GM12878 (cell line): ENCODE measurements around the gene PACS2.
A peak's percentile ranks its signal among the peaks of the same experiment; 100 is the strongest.

Source experiments
- ATF7 ChIP-seq: fragments of 450-650 bp; IDR thresholded peaks from 2 replicates; pipeline ENCODE4 v1.6.1; 2016; ENCODE audit warnings: low read depth, mild to moderate bottlenecking
- CBFB ChIP-seq: IDR thresholded peaks from 2 replicates; pipeline ENCODE4 v1.6.1; 2016; ENCODE audit warnings: antibody characterized with exemption, low read depth
- CEBPB ChIP-seq, 2 experiments: fragments of 150-350 bp in 1 of 2; IDR thresholded peaks; 2 replicates each; pipeline ENCODE4 v1.6.1; 2012 to 2014; ENCODE audit warnings: low read depth in 2 of 2, low read length in 2 of 2, borderline replicate concordance in 1 of 2, inconsistent platforms in 1 of 2
- CREB1 ChIP-seq: IDR thresholded peaks from 2 replicates; pipeline ENCODE4 v1.6.1; 2012; ENCODE audit warnings: low read depth, mild to moderate bottlenecking, inconsistent platforms
- CTCF ChIP-seq, 3 experiments: IDR thresholded peaks in 2 of 3; conservative IDR thresholded peaks in 1 of 3; 2 replicates each; pipeline ENCODE4 v1.5.1; 2011; ENCODE audit warnings: low read depth in 3 of 3, low read length in 3 of 3, mild to moderate bottlenecking in 3 of 3, control low read depth in 2 of 3, moderate library complexity in 2 of 3, inconsistent platforms in 1 of 3, mixed read lengths in 1 of 3; ENCODE audit not compliant: control insufficient read depth in 2 of 3, insufficient read depth in 1 of 3; ENCODE audit errors: extremely low read depth in 1 of 3
- GABPA ChIP-seq: IDR thresholded peaks from 2 replicates; pipeline ENCODE4 v1.6.1; 2014; ENCODE audit warnings: antibody characterized with exemption, low read depth, mild to moderate bottlenecking, inconsistent platforms
- MAX ChIP-seq: IDR thresholded peaks from 2 replicates; pipeline ENCODE4 v1.6.1; 2012; ENCODE audit warnings: low read depth, low read length, improper control_type of control experiment
- PBX3 ChIP-seq: IDR thresholded peaks from 2 replicates; pipeline ENCODE4 v1.6.1; 2011; ENCODE audit warnings: mild to moderate bottlenecking, low read depth, low read length, moderate library complexity; ENCODE audit not compliant: insufficient replicate concordance
- POLR2A ChIP-seq: IDR thresholded peaks from 2 replicates; pipeline ENCODE4 v1.6.1; 2011; ENCODE audit warnings: low read depth, mild to moderate bottlenecking, low read length
- REST ChIP-seq: IDR thresholded peaks from 2 replicates; pipeline ENCODE4 v1.6.1; 2012; ENCODE audit warnings: mild to moderate bottlenecking, low read depth, low read length
- TCF7 ChIP-seq: IDR thresholded peaks from 2 replicates; pipeline ENCODE4 v1.6.1; 2014; ENCODE audit warnings: antibody characterized with exemption, borderline replicate concordance
- USF2 ChIP-seq: IDR thresholded peaks from 2 replicates; pipeline ENCODE4 v1.6.1; 2011; ENCODE audit warnings: low read depth, low read length, improper control_type of control experiment, borderline replicate concordance

- TF ChIP-seq CEBPB (IDR thresholded peaks at IDR 0.05; ENCODE audit: borderline replicate concordance in 1 of 2, low read depth in 2 of 2, low read length in 2 of 2) = no peak
- no peak for TF ChIP-seq GABPA
- TF ChIP-seq REST = no peak
- no peak for TF ChIP-seq USF2
- TF ChIP-seq CBFB = no peak
- no peak for TF ChIP-seq PBX3
- no peak for TF ChIP-seq MAX
- TF ChIP-seq POLR2A = peak; percentile 48
- TF ChIP-seq CTCF (IDR thresholded peaks at IDR 0.05 in 2 of 3, conservative IDR thresholded peaks at IDR 0.05 in 1 of 3; ENCODE audit: control insufficient read depth in 2 of 3, extremely low read depth in 1 of 3, insufficient read depth in 1 of 3, low read depth in 3 of 3, low read length in 3 of 3) = no peak
- TF ChIP-seq ATF7 = no peak
- TF ChIP-seq TCF7 = no peak
- no peak for TF ChIP-seq CREB1
Measured at GRCh38 chr14:105433161-105433605, 118.6 kb downstream of the PACS2 start.
